Tibial artery (tissue), 4 donors: ENCODE results near the gene ARRDC4.

Experiments used
- DNase-seq, 2 donors: peaks; one replicate each; pipeline ENCODE4 v3.0.0-alpha.2; 2019
- H3K27ac ChIP-seq, 2 donors: fragments of 200-600 bp; sonication (generic) in 1 of 2; 1 replicate in 1 of 2; 2 replicates in 1 of 2; pipeline ENCODE4 v1.5.1; 2018 to 2019; ENCODE audit warnings: mild to moderate bottlenecking in 1 of 2
- H3K27me3 ChIP-seq, 2 donors: fragments of 200-600 bp; sonication (generic) in 1 of 2; one replicate each; pipeline versions ENCODE4 v1.5.1 to v1.6.0; 2016 to 2019
- H3K36me3 ChIP-seq, 3 donors: fragments of 200-600 bp; sonication (generic) in 2 of 3; one replicate each; pipeline ENCODE4 v1.5.1; 2016 to 2019; ENCODE audit warnings: mild to moderate bottlenecking in 2 of 3
- H3K4me1 ChIP-seq, 4 donors: fragments of 200-600 bp; sonication (generic) in 2 of 4; 1 replicate in 3 of 4; 2 replicates in 1 of 4; pipeline ENCODE4 v1.5.1; 2016 to 2019
- H3K4me3 ChIP-seq, 2 donors: fragments of 200-600 bp; sonication (generic) in 1 of 2; 1 replicate in 1 of 2; 2 replicates in 1 of 2; pipeline ENCODE4 v1.5.1; 2018 to 2019; ENCODE audit warnings: mild to moderate bottlenecking in 2 of 2
- H3K9me3 ChIP-seq, 3 donors: fragments of 200-600 bp; sonication (generic) in 1 of 3; one replicate each; pipeline ENCODE4 v1.5.1; 2016 to 2019
- intact Hi-C: fragments of 100-400 bp; cut with DNase I; formaldehyde crosslinking; loops from one replicate; pipeline ENCODE4 v1.15.0; 2023; ENCODE audit warnings: low total_unique reads
- TF ChIP-seq, protein P1 (sequence below), 2 experiments: fragments of 200-600 bp in 1 of 2; fragments of 450-650 bp in 1 of 2; IDR thresholded peaks; one replicate each; pipeline ENCODE4 v1.5.1; 2017 to 2019; ENCODE audit warnings: antibody characterized with exemption in 2 of 2, mild to moderate bottlenecking in 1 of 2, moderate library complexity in 1 of 2

Gene ARRDC4

GRCh38 chr15:97998307-97999071 lies 38.0 kb downstream of the ARRDC4 start:
- no peak overlapping the region for H3K4me3 ChIP-seq
- intact Hi-C loops, result no loop called here
- no peak overlapping the region for H3K27ac ChIP-seq

DNA sequence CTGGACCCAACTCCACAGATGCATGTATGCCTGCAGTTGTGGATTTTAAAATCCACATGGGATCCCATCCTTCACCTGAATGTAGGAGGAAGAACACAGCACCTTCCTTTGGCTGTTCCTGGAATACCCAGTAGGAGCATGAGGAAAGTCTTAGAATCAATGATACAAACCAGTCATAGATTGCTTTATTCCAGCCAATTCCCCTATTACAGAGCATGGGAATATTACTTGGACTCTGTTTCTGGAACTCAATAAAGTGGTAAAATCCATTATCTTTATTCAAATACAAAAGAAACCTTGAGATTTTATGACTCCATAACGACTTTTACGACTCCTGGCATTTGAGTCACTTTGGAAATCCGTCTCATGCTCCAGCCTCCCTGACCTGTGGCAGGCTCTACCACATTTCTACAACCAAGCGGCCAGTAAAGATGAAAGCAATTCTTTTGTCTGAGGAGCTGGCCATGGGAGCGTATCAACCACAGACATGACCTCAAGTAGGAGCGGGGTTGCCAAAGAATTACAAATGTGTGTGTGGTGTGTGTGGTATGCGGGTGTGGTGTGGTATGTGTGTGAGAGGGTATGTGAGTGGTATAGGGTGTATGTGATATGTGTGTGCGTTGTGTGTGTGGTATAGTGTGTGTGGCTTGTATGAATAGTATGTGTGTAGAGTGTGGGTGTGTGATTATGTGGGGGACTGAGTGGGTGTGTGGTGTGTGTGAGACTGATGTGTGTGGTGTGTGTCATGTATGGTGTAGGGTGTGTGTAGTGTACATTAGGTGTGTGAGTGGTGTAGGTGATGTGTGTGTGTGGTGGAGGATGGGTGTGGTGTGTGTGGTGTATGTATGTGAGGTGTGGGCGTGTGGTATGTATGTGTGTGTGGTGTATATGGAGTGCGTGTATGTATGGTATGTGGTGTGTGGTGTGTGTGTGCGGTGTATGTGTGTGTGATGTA lies 40.0 kb downstream of the ARRDC4 start:
- H3K4me1 ChIP-seq, result no peaks in the 10 kb centered on the region
- H3K27me3 ChIP-seq, result no peaks in the 10 kb centered on the region
- TF ChIP-seq, protein P1, sequence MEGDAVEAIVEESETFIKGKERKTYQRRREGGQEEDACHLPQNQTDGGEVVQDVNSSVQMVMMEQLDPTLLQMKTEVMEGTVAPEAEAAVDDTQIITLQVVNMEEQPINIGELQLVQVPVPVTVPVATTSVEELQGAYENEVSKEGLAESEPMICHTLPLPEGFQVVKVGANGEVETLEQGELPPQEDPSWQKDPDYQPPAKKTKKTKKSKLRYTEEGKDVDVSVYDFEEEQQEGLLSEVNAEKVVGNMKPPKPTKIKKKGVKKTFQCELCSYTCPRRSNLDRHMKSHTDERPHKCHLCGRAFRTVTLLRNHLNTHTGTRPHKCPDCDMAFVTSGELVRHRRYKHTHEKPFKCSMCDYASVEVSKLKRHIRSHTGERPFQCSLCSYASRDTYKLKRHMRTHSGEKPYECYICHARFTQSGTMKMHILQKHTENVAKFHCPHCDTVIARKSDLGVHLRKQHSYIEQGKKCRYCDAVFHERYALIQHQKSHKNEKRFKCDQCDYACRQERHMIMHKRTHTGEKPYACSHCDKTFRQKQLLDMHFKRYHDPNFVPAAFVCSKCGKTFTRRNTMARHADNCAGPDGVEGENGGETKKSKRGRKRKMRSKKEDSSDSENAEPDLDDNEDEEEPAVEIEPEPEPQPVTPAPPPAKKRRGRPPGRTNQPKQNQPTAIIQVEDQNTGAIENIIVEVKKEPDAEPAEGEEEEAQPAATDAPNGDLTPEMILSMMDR (IDR thresholded peaks at IDR 0.05), result no peak
- no peaks in the 10 kb centered on the region for H3K9me3 ChIP-seq
- intact Hi-C loops, result no loop called here
- H3K4me3 ChIP-seq, result no peak overlapping the region
- H3K27ac ChIP-seq, result no peak overlapping the region
- no peak for DNase-seq
- no peaks in the 10 kb centered on the region for H3K36me3 ChIP-seq

More at GRCh38 chr15:97998307-97999071, 38.0 kb downstream of the ARRDC4 start:
- no peaks in the 10 kb centered on the region for H3K9me3 ChIP-seq
- H3K27me3 ChIP-seq, result no peaks in the 10 kb centered on the region
- no peaks in the 10 kb centered on the region for H3K4me1 ChIP-seq
- TF ChIP-seq, protein P1 (IDR thresholded peaks at IDR 0.05), result no peak
- no peak for DNase-seq
- no peaks in the 10 kb centered on the region for H3K36me3 ChIP-seq

GRCh38 chr15:98001663-98002194 lies 41.2 kb downstream of the ARRDC4 start:
- Histone ChIP-seq H3K4me1 (no peaks in the 10 kb centered on the region), H3K36me3 (no peaks in the 10 kb centered on the region), H3K4me3 (no peak overlapping the region), H3K27me3 (no peaks in the 10 kb centered on the region), H3K27ac (no peak overlapping the region), H3K9me3 (no peaks in the 10 kb centered on the region)
- TF ChIP-seq, protein P1 (IDR thresholded peaks at IDR 0.05), result no peak
- no peak for DNase-seq
- intact Hi-C loops, result no loop called here

- Histone ChIP-seq H3K27ac (no peak overlapping the region), H3K4me1 (peaks cover 0 to under 1% (median 0%) of the 10 kb centered on the region in 4 donors), H3K9me3 (no peaks in the 10 kb centered on the region), H3K4me3 (no peak overlapping the region), H3K36me3 (no peaks in the 10 kb centered on the region), H3K27me3 (no peaks in the 10 kb centered on the region)
- intact Hi-C loops, result no loop called here
- no peak for DNase-seq
- TF ChIP-seq, protein P1 (IDR thresholded peaks at IDR 0.05), result no peak
These were observed 41.9 kb downstream of the ARRDC4 start for GRCh38 chr15:98002419-98002818.

DNA sequence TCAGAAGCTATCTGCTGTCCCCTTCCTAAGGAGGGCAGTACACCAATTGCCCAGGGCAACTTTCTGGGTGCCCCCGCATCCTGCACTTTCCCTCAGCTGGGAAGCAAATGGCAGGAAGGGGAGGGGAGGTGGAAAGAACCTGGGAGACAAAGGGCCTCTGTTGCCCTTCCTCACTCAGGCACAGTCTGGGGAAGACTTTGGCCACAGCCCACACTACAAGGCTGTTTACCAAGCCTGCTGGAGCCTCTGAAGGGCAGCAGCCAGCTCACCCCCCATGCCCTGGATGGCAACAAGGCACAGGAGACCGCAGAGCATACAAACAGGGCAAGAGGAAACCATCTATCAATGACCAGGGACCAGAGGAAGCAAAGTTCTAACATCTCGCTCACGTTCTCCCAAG lies 42.4 kb downstream of the ARRDC4 start:
- no peak for DNase-seq
- Histone ChIP-seq H3K27ac (no peak overlapping the region), H3K9me3 (no peaks in the 10 kb centered on the region), H3K4me1 (peaks cover 0 to 5% (median 0%) of the 10 kb centered on the region in 4 donors), H3K27me3 (no peaks in the 10 kb centered on the region), H3K36me3 (no peaks in the 10 kb centered on the region), H3K4me3 (no peak overlapping the region)
- intact Hi-C loops, result no loop called here
- TF ChIP-seq, protein P1 (IDR thresholded peaks at IDR 0.05), result no peak
